ENCODE data around the gene TNC.

The TNC gene

DNA sequence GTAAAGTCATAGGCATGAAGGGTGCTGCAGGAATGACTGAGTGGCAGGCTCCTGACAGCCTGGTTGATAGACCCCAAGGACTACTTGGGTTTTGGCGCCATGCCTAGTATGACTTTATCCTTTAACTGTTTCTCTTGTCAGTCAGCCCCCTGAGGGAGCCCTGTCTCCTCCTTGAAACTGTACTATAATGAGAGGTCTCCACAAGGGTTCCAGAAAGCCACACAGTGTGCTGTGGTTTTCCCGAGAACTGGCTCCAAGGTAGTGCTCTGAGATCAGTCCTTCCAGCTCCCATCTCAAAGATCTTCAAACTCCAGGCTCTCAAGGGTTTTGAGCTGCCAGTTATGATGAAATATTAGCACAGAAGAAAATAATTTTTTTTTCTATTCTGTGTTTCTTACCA lies 26.7 kb upstream of the TNC start:
- H3K9me3 ChIP-seq (ENCODE audit: control insufficient read depth, insufficient read depth, low read length) = no peaks in the 10 kb centered on the region
- H3K36me3 ChIP-seq (ENCODE audit: control insufficient read depth, low read length) = no peaks in the 10 kb centered on the region
- no peak overlapping the region for H3K4me2 ChIP-seq (ENCODE audit: low read length)
- no peak overlapping the region for H3K27ac ChIP-seq (ENCODE audit: low read depth, low read length)
- no peaks in the 10 kb centered on the region for H4K20me1 ChIP-seq (ENCODE audit: control insufficient read depth, insufficient read depth, low read depth, low read length)
- H3K4me3 ChIP-seq (ENCODE audit: low read length) = no peak overlapping the region
- no peaks in the 10 kb centered on the region for H3K4me1 ChIP-seq (ENCODE audit: control insufficient read depth, low read length)
- TF ChIP-seq, protein P1, sequence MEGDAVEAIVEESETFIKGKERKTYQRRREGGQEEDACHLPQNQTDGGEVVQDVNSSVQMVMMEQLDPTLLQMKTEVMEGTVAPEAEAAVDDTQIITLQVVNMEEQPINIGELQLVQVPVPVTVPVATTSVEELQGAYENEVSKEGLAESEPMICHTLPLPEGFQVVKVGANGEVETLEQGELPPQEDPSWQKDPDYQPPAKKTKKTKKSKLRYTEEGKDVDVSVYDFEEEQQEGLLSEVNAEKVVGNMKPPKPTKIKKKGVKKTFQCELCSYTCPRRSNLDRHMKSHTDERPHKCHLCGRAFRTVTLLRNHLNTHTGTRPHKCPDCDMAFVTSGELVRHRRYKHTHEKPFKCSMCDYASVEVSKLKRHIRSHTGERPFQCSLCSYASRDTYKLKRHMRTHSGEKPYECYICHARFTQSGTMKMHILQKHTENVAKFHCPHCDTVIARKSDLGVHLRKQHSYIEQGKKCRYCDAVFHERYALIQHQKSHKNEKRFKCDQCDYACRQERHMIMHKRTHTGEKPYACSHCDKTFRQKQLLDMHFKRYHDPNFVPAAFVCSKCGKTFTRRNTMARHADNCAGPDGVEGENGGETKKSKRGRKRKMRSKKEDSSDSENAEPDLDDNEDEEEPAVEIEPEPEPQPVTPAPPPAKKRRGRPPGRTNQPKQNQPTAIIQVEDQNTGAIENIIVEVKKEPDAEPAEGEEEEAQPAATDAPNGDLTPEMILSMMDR (IDR thresholded peaks at IDR 0.05; ENCODE audit: low read depth, low read length, poor library complexity, severe bottlenecking) = no peak
- TF ChIP-seq EZH2phosphoT487 (IDR thresholded peaks at IDR 0.05; ENCODE audit: borderline replicate concordance, low read length) = no peak
- no peaks in the 10 kb centered on the region for H3F3A ChIP-seq (ENCODE audit: control insufficient read depth, insufficient read depth)
- H3K27me3 ChIP-seq (ENCODE audit: control insufficient read depth, low read length) = peaks cover 3% of the 10 kb centered on the region; the same call in 1 of the 2 replicates
- no peaks in the 10 kb centered on the region for H3K9me2 ChIP-seq (replicated peaks; ENCODE audit: control insufficient read depth, low read length)
- H3K79me2 ChIP-seq (ENCODE audit: control insufficient read depth, low read length) = no peaks in the 10 kb centered on the region

DNA sequence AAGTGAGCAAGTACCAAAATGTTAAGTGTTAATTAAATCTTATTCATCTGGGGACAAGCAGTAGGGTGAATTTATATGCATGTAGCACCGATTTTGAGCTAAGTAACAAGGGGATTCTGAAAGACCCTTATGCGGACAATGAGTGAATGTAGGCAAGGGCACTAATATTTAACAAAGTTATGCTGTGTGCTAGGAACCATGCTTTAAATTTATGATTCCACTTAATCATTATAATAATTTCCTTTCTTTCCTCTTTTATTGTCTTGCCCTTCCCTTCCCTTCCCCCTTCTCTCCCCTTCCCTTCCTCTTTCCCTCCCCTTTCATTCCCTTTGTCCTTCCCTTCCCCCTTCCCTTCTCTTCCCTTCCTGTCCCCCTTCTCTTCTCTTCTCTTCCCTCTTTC lies 25.7 kb upstream of the TNC start:
- no peak overlapping the region for H3K4me3 ChIP-seq (ENCODE audit: low read length)
- no peak overlapping the region for H3K27ac ChIP-seq (ENCODE audit: low read depth, low read length)
- no peaks in the 10 kb centered on the region for H3K36me3 ChIP-seq (ENCODE audit: control insufficient read depth, low read length)
- no peak for TF ChIP-seq EZH2phosphoT487 (IDR thresholded peaks at IDR 0.05; ENCODE audit: borderline replicate concordance, low read length)
- TF ChIP-seq, protein P1 (IDR thresholded peaks at IDR 0.05; ENCODE audit: low read depth, low read length, poor library complexity, severe bottlenecking) = no peak
- H4K20me1 ChIP-seq (ENCODE audit: control insufficient read depth, insufficient read depth, low read depth, low read length) = no peaks in the 10 kb centered on the region
- no peaks in the 10 kb centered on the region for H3K9me2 ChIP-seq (replicated peaks; ENCODE audit: control insufficient read depth, low read length)
- H3K9me3 ChIP-seq (ENCODE audit: control insufficient read depth, insufficient read depth, low read length) = no peaks in the 10 kb centered on the region
- H3K4me2 ChIP-seq (ENCODE audit: low read length) = no peak overlapping the region
- H3K27me3 ChIP-seq (ENCODE audit: control insufficient read depth, low read length) = peaks cover 3% of the 10 kb centered on the region; the same call in 1 of the 2 replicates
- H3K79me2 ChIP-seq (ENCODE audit: control insufficient read depth, low read length) = no peaks in the 10 kb centered on the region
- no peaks in the 10 kb centered on the region for H3F3A ChIP-seq (ENCODE audit: control insufficient read depth, insufficient read depth)
- H3K4me1 ChIP-seq (ENCODE audit: control insufficient read depth, low read length) = no peaks in the 10 kb centered on the region

DNA sequence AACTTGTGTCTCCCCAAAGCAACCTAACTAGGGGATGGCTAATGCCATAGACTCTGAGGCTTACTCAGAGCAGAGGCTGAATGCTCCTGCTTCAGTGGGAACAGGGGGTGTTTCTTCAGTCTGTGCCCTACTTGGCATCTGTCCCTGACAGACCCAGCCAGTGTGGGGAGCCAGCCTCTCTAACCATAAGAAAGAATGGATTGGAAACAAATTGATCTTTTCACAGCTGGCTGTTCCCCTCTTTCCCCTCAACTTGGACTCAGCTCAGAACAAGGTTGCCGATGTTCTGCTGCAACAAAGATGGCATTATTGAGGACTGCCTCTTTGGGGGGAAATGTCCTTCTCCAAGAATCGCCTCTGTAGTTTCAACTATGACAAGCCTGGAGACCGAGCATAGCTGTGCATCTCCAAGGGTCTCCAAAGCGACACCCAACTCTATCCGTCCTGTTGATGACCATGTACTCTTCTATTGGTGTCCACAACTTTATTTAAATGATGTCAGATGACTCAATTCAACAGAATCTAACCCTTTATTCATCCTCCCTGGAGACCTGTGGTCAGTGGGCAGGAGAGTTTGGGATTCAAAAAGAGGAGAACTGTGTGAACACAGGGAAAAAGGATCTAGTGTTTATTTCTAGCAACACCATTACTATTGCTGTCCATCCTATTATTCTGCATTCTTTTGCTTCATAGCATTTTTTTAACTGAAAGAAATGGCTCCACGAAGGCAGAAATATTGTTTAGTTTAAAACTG lies 24.7 kb upstream of the TNC start:
- Histone ChIP-seq H3F3A (ENCODE audit: control insufficient read depth, insufficient read depth) (no peaks in the 10 kb centered on the region), H3K4me2 (ENCODE audit: low read length) (no peak overlapping the region), H3K9me3 (ENCODE audit: control insufficient read depth, insufficient read depth, low read length) (no peaks in the 10 kb centered on the region), H3K79me2 (ENCODE audit: control insufficient read depth, low read length) (no peaks in the 10 kb centered on the region), H3K27ac (ENCODE audit: low read depth, low read length) (no peak overlapping the region), H3K36me3 (ENCODE audit: control insufficient read depth, low read length) (no peaks in the 10 kb centered on the region), H3K4me1 (ENCODE audit: control insufficient read depth, low read length) (no peaks in the 10 kb centered on the region), H3K4me3 (ENCODE audit: low read length) (no peak overlapping the region), H3K27me3 (ENCODE audit: control insufficient read depth, low read length) (peaks cover 3% of the 10 kb centered on the region; the same call in 1 of the 2 replicates), H3K9me2 (replicated peaks; ENCODE audit: control insufficient read depth, low read length) (no peaks in the 10 kb centered on the region), H4K20me1 (ENCODE audit: control insufficient read depth, insufficient read depth, low read depth, low read length) (no peaks in the 10 kb centered on the region)
- TF ChIP-seq, protein P1 (IDR thresholded peaks at IDR 0.05; ENCODE audit: low read depth, low read length, poor library complexity, severe bottlenecking) = no peak
- no peak for TF ChIP-seq EZH2phosphoT487 (IDR thresholded peaks at IDR 0.05; ENCODE audit: borderline replicate concordance, low read length)
